ENCODE results near the gene DPP10.
"Not testable (repeated sequence)": the region's sequence is repeated elsewhere in the genome, so short reads cannot be mapped to it uniquely, and the experiment has no call there.

DPP10 gene

DNA sequence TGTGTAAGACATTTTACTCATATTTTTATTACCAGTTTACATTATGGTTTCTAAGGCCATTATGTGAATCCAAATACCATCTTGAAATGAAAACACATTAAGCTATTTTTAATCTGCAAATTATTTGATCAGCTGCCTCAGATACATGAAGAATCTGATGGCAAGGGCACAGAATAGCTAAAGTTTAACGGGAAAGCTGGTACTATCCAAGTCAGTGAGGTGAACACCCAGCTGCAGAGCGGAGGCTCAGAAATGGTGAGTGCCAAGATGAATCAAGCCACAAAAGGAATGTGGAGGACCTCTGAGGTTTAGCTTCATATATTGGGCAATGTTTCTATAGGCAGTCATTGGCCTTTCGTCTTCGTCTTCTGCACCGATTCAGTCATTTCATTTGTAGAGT, 75.1 kb downstream of the DPP10 start:
- no peak for DNase-seq

DNA sequence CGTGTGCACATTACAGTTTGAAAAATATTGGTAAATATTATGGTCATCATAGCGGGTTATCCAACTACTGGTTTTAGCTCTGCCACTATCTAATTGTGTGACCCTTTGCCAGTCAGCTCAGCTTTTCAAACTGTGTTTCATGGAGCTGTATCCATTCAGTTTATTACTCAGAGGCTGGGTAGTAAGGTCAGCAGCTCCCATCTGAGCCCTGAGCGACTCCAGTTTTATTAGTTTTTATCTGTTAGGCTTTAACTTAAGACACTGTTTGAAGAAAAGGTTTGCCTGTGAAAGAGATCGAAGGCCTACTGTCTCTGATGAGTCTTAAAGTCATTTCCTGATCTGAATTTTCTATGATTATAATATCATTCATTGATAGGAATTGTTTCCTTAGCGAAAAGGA, 76.3 kb downstream of the DPP10 start:
- no peak for DNase-seq

DNA sequence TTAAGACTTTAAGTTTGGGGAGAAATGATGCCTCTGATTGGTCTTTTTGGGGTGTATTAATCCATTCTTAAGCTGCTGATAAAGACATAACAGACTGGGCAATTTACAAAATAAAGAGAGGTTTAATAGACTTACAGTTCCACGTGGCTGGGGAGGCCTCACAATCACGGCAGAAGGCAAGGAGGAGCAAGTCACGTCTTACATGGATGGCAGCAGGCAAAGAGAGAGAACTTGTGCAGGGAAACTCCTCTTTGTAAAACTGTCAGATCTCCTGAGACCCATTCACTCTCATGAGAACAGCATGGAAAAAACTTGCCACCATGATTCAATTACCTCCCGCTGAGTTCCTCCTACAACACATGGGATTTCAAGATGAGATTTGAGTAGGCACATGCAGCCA, 80.2 kb downstream of the DPP10 start:
- not testable (repeated sequence) for DNase-seq

GRCh38 chr2:114525955-114526354, 83.5 kb downstream of the DPP10 start:
- DNase-seq, result no peak

DNA sequence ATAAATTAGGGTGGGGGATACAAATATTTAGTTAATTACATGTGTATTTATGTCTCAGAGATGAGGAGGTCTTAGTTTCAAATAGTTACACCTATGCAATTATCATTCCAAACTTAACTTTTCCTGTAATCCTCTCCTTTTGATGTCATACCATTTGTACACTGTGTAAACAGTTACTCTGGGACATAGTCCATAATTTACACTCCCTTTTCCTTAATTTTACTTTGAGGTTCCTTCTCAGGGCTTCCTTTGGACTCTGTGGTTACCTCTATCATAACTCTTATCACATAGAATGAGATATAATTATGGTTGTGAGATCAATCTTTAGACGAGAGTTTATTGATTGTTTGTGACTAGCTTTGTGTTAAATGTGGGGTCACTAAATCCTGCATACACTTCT, 84.4 kb downstream of the DPP10 start:
- DNase-seq, result no peak

GRCh38 chr2:114527330-114527983, 85.0 kb downstream of the DPP10 start:
- DNase-seq, result no peak

- DNase-seq, result no peak
Observed at GRCh38 chr2:114534116-114535084, 92.0 kb downstream of the DPP10 start.

- DNase-seq, result no peak
Observed at GRCh38 chr2:114537777-114538176, 95.3 kb downstream of the DPP10 start.

DNA sequence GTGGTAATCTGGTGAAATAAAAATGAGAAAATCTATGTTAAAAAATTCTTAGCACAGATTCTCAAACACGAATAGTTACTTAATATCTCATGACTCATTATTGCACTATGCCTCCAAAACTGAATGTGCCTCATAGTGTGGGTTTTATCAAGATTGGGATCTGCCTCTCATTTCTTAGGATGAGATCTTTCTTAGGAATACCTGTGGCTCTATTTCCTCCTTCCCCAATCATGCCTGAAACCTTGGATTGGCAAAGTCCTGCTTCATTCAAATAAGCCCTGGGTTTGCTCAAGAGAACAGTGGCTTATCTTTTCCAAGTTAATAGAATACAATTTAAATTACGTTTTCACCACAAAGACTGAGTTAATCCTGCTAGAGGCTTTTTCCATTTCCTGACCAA, 100.3 kb downstream of the DPP10 start:
- DNase-seq, result no peak

- no peak for DNase-seq
Observed at GRCh38 chr2:114543236-114543766, 100.9 kb downstream of the DPP10 start.

DNA sequence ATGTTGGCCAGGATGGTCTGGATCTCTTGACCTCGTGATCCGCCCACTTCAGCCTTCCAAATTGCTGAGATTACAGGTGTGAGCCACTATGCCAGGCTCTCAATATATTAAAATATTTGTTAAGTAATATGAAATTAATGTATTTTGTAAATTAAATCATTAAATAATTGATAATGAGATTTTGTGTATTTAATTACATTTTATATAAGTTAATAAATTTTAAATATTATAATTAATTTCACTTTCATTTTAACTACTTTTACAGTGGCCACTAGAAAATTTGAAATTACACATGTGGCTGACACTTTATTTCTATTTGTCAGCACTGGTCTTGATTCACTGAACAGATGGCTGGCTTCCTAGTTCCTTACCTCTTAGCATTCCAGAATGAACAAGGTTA, 102.6 kb downstream of the DPP10 start:
- no peak for DNase-seq

- DNase-seq, result no peak
Observed at GRCh38 chr2:114546531-114546930, 104.1 kb downstream of the DPP10 start.

DNA sequence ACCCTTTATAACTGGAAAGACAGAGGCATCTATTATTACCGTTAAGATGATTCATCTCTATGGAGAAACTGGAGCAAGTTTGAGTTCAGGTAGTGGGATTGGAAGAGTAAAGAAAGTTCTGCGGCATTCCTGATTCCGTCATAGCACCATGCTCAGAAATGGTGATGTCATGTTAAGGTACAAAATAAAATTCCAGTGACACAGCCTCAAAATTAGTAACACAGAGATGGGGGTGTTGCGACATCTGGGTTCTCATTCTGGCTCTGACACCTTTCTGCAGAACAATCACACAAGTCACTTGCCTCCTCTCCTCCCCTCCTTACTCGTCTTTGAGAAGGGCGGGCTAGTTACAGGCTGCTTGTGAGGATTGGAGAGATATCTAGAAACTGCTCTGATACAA, 105.7 kb downstream of the DPP10 start:
- no peak for DNase-seq

GRCh38 chr2:114550364-114550763, 107.9 kb downstream of the DPP10 start:
- no peak for DNase-seq

DNA sequence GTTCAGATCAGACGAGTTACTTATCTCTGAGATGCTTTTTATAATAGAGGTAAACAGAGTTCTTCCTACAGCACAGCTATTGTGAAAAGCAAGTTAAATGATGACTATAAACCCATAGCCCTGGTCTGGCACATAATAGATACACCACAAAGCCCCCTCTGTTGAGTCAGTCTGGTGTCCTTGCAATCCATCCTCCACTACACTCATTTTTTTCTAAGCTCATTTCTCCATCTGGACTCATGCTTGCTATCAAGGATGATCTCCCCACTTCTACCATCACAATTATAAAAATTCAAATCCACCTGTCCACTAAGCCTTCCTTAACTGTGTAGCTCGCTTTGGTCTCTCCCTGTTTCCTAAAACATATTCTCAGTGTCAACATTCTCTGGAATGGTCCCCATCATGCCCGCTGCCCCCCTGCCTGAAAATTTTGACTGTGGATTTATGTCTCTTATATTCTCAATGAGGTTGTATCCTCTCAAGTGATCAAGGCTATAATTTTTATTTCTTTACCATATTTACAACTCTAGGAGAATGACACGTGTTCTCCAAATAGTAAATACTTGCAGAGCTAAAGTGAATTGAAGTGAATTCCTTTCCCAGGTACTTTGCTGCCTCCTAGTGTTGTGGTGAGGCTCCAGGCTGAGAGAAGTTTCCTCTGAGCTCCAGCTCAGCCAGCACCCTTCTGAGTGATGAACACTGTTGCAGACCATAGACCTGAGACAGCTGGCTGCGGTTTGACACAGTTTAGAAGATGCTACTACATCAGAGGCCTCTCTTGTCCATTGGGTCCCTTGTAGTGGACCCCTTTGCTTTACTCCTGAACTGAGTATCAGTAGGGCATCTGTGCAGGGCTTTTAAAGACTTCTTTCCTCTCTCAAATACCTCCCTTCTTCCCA, 108.7 kb downstream of the DPP10 start:
- peak; percentile 45 for DNase-seq

GRCh38 chr2:114553027-114553426, 110.6 kb downstream of the DPP10 start:
- DNase-seq, result no peak

- no peak for DNase-seq
Observed at GRCh38 chr2:114569166-114569565, 126.7 kb downstream of the DPP10 start.

DNA sequence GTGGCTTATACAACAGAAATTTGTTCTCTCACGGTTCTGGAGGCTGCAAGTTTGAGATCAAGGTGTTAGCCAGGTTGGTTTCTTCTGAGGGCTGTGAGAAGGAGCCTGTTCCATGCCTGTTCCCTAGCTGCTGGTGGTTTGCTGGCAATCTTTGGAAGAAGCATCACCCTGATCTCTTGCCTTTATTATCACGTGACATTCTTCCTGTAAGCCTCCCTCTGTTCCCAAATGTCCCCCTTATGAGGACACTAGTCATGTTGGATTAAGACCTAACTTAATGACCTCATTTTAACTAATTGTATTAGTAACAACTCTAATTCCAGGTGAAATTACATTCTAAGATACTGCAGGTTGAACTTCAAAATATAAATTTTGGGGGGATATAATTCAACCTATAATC, 135.2 kb downstream of the DPP10 start:
- no peak for DNase-seq

- no peak for DNase-seq
Observed at GRCh38 chr2:114579542-114579941, 137.1 kb downstream of the DPP10 start.

- DNase-seq, result no peak
Observed at GRCh38 chr2:114580691-114581090, 138.2 kb downstream of the DPP10 start.

DNA sequence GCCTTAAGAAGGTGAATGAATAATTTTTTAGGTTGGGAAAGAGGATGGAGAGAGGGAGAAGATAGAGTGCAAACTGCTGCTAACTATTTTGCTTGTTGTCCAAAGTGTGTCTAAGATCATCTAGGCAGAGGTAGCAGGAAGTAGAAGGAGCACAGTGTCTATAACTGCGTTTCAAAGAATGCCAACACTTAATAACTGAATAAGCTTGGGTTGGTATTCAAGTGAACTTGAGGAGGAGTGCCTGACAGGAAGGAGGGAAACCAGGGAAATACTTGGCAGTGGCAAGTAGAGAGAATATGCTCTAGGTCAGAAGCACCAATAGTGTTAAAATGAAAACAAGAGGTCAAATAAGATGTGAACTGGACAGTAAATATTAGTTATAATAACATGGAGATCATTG, 155.9 kb downstream of the DPP10 start:
- DNase-seq, result no peak

GRCh38 chr2:114609203-114609602, 166.8 kb downstream of the DPP10 start:
- no peak for DNase-seq

DNA sequence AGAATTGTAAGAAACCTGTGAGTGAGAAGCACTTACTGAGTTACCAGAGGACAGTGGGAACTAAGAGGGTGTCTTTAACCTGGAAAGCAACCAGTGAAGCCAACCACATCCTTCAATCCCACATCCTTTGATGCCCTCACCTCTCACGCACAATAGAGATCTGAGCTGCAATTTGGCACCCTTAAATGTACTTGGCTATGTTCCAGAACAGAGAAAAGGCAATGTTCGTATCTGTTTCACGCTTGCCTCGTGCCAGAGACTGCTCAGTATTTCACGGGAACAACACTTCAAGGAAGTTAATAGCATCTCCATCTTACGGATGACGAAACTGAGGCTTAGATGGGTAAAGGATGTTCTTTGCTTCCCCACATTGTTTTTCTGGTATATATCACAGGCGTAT, 167.4 kb downstream of the DPP10 start:
- DNase-seq, result no peak

Measured in NCI-H774 (cell line).